Suprapubic skin (tissue), 4 donors: ENCODE data around the gene HNRNPCL4. TPM values are rescaled to one million over a fixed set of nuclear protein-coding genes. Genes with fewer than 3 reads are reported as not detected.
"Not testable (repeated sequence)": the region's sequence is repeated elsewhere in the genome, so short reads cannot be mapped to it uniquely, and the experiment has no call there.

Source experiments
- DNase-seq, 2 donors: peaks; one replicate each; pipeline ENCODE4 v3.0.0-alpha.2; 2019; ENCODE audit warnings: low spot score in 2 of 2
- H3K27ac ChIP-seq: fragments of 200-600 bp; sonication (generic); one replicate; pipeline ENCODE4 v1.5.1; 2019
- H3K27me3 ChIP-seq: fragments of 200-600 bp; sonication (generic); one replicate; pipeline ENCODE4 v1.5.1; 2019
- H3K36me3 ChIP-seq: fragments of 200-600 bp; sonication (generic); one replicate; pipeline ENCODE4 v1.5.1; 2019
- H3K4me1 ChIP-seq: fragments of 200-600 bp; sonication (generic); one replicate; pipeline ENCODE4 v1.5.1; 2019
- H3K4me3 ChIP-seq: fragments of 200-600 bp; sonication (generic); one replicate; pipeline ENCODE4 v1.5.1; 2019; ENCODE audit warnings: mild to moderate bottlenecking
- H3K9me3 ChIP-seq: fragments of 200-600 bp; sonication (generic); one replicate; pipeline ENCODE4 v1.5.1; 2019
- WGBS: methylation state at CpG from one replicate; pipeline ENCODE4 v1.1.5; 2018; 5-methylcytosine and 5-hydroxymethylcytosine counted together
- total RNA-seq, 4 donors: library from RNA; depleted of rRNA; stranded (reverse); fragments of >200 nt; gene quantifications; one replicate each; pipeline ENCODE4 v1.1.0, GENCODE V29; 2016

The HNRNPCL4 gene
- total RNA-seq: not detected

DNA sequence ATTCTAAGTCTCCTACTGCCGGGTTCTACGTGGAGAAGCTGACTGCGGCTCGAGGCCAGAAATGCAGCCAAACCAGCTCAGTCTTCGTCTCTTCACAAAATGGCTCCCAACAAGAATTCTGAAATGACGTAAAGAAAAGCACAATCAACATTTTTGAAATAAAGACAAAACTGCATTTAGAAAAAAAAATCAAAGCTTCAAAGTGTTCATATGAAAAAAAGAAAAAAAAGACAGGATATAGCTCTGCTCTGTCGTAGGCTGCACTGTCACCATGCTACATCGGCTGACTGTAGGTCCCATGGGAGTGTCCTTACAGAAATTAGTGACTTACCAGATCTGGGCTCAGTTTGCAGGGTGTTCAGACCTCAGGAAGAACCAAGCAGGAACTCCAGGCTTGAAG lies at the start of gene HNRNPCL4:
Gene HNRNPCL4 (minus strand): TSS at position 101 of the 400 bp plus-strand sequence. CDS start 164 bp downstream, outside the sequence.
- not testable (repeated sequence) for H3K36me3 ChIP-seq, DNase-seq, H3K27ac ChIP-seq, H3K4me1 ChIP-seq, H3K4me3 ChIP-seq, H3K9me3 ChIP-seq, H3K27me3 ChIP-seq
- WGBS: no CpG with 5 or more reads among the region's 8 CpGs

DNA sequence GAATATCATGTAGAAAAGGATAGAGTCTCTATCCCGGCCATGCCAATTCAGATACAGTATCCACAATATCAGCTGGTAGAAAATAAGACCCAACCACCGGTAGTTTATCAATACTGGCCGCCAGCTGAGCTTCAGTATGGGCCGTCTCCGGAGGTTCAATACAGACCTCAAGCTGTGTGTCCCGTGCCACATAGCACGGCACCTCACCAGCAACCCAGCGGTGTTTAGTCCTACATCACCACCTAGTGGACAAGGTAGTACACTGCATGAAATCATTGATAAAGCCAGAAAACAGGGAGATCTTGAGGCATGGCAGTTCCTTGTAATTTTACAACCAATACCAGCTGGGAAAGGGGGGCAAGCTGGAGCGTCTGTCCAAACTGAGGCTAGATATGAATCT lies 43.3 kb upstream of the HNRNPCL4 start:
- not testable (repeated sequence) for H3K4me1 ChIP-seq, H3K4me3 ChIP-seq, H3K9me3 ChIP-seq, H3K36me3 ChIP-seq, DNase-seq, H3K27me3 ChIP-seq, H3K27ac ChIP-seq
- WGBS: no CpG with 5 or more reads among the region's 9 CpGs

DNA sequence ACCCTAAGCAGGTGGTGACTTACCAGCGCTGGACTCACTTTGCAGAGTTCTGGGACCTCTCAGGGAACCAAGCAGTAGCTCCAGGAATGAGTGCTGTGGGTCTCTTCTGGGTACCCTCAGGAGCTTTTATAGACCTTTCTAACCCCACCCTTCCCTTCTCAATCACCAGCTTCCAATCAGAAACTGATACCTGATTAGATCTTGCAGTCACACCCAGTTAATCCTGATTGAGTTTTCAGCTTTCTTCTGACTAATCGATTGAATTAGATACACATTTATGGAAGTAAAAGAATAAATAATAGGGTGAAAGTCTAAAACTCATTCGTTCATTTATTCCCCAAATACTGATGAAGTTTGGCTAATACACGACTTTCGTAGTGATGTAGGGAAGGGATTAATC lies 35.9 kb upstream of the HNRNPCL4 start, which contains the start of gene PRAMEF13:
Gene PRAMEF13 (minus strand): TSS at position 101 of the 400 bp plus-strand sequence. CDS start 1,820 bp downstream, outside the sequence.
- not testable (repeated sequence) for H3K36me3 ChIP-seq, H3K4me3 ChIP-seq, H3K27ac ChIP-seq, H3K4me1 ChIP-seq, H3K9me3 ChIP-seq, H3K27me3 ChIP-seq, DNase-seq
- no CpG with 5 or more reads among the region's 5 CpGs for WGBS

DNA sequence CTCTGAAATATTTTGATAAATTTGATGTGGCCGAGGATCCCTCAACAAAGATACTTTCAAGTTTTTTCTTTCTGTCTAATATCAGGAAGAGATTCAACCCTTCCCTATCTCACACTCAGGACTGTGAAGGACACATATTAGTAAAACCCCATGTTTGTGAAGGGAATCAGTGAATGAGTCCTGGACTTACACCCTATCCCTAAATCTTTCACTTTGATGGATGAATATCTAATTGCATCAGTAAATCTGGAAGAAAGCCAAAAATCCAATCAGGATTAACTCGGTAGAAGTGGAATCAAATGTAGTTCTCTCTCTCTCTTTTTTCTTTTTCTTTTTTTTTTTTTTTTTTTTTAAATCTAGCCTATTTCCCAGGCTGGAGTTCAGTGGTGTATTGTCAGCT lies 6.1 kb upstream of the HNRNPCL4 start, which contains the start of gene PRAMEF9:
Gene PRAMEF9 (plus strand): TSS at position 301 of the 400 bp plus-strand sequence. CDS start 3,433 bp downstream, outside the sequence.
- 69% methylated on average over 2 of the region's 2 CpGs for WGBS
- H3K4me3 ChIP-seq, H3K36me3 ChIP-seq, H3K9me3 ChIP-seq, DNase-seq, H3K27ac ChIP-seq, H3K4me1 ChIP-seq, H3K27me3 ChIP-seq: not testable (repeated sequence)

DNA sequence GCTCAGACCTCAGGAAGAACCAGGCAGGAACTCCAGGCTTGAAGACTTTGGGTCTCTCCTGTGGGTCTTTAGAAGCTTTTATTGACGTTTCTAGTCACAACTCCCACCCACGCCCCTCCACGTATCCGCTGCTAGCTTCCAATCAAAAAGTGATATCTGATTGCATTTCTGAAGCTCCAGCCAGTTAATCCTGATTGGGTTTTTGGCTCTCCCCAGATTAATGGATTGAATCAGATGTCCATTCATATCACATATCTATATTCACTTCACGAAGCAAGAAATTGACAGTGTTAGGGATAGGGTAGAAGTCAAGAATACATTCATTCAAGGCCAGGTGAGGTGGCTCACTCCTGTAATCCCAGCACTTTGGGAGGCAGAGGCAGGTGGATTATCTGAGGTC lies 9.5 kb downstream of the HNRNPCL4 start, which contains the start of gene PRAMEF26:
Gene PRAMEF26 (minus strand): TSS at position 101 of the 400 bp plus-strand sequence. CDS start 2,914 bp downstream, outside the sequence.
- WGBS: no CpG with 5 or more reads among the region's 5 CpGs
- H3K27ac ChIP-seq, H3K27me3 ChIP-seq, H3K4me3 ChIP-seq, DNase-seq, H3K4me1 ChIP-seq, H3K36me3 ChIP-seq, H3K9me3 ChIP-seq: not testable (repeated sequence)

DNA sequence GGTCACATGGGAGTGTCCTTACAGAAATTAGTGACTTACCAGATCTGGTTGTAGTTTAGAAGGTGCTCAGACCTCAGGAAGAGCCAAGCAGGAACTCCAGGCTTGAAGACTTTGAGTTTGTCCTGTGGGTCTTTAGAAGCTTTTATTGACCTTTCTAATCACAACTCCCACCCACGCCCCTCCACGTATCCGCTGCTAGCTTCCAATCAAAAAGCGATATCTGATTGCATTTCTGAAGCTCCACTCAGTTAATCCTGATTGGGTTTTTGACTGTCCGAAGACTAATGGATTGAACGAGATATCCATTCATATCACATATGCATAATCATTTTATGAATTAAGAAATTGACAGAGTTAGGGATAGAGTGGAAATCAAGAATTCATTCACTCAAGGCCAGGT lies 48.7 kb downstream of the HNRNPCL4 start, which contains the start of gene HNRNPCL2:
Gene HNRNPCL2 (minus strand): TSS at position 101 of the 400 bp plus-strand sequence. CDS start 454 bp downstream, outside the sequence.
- 96% methylated on average over 6 of the region's 6 CpGs for WGBS

More for the DNA sequence above, 48.7 kb downstream of the HNRNPCL4 start, which contains the start of gene HNRNPCL2:
- DNase-seq, H3K9me3 ChIP-seq, H3K4me3 ChIP-seq, H3K27ac ChIP-seq, H3K36me3 ChIP-seq, H3K27me3 ChIP-seq, H3K4me1 ChIP-seq: not testable (repeated sequence)

Other genes starting within 250 kb of the HNRNPCL4 start
- gene PRAMEF7, start 249.0 kb downstream of the HNRNPCL4 start, total RNA-seq: not detected
- not detected for gene PRAMEF6, start 218.1 kb downstream of the HNRNPCL4 start, total RNA-seq
- gene PRAMEF27, start 109.1 kb downstream of the HNRNPCL4 start, total RNA-seq: not detected
- gene HNRNPCL3, start 104.9 kb downstream of the HNRNPCL4 start, total RNA-seq: not detected
- not detected for gene PRAMEF25, start 94.9 kb downstream of the HNRNPCL4 start, total RNA-seq
- gene HNRNPCL2, start 48.8 kb downstream of the HNRNPCL4 start, total RNA-seq: not detected
- not detected for gene PRAMEF26, start 9.6 kb downstream of the HNRNPCL4 start, total RNA-seq
- gene PRAMEF9, start 6.2 kb upstream of the HNRNPCL4 start, total RNA-seq: not detected
- not detected for gene PRAMEF13, start 35.8 kb upstream of the HNRNPCL4 start, total RNA-seq
- gene PRAMEF18, start 60.5 kb upstream of the HNRNPCL4 start, total RNA-seq: not detected
- not detected for gene PRAMEF5, start 88.6 kb upstream of the HNRNPCL4 start, total RNA-seq
- not detected for gene PRAMEF8, start 119.5 kb upstream of the HNRNPCL4 start, total RNA-seq
- gene PRAMEF33, start 137.9 kb upstream of the HNRNPCL4 start, total RNA-seq: not detected
- not detected for gene PRAMEF15, start 149.9 kb upstream of the HNRNPCL4 start, total RNA-seq
- gene PRAMEF14, start 181.5 kb upstream of the HNRNPCL4 start, total RNA-seq: not detected
- gene PRAMEF19, start 206.3 kb upstream of the HNRNPCL4 start, total RNA-seq: not detected
- gene PRAMEF17, start 224.0 kb upstream of the HNRNPCL4 start, total RNA-seq: not detected
- not detected for gene PRAMEF20, start 244.8 kb upstream of the HNRNPCL4 start, total RNA-seq